Activated B cell treated with CpG ODN at 0.5 μM for 24 hours (primary cell): ENCODE results near the gene EXOG. TPM values are rescaled to one million over a fixed set of nuclear protein-coding genes. Genes with fewer than 3 reads are reported as not detected.

Experiments
- ATAC-seq: fragments of 200-7000 bp; cut with Tn5 transposase; one replicate; pipeline ENCODE4 v1.10.0; 2021; ENCODE audit warnings: low read depth, mild to moderate bottlenecking, moderate library complexity
- CTCF ChIA-PET: fragments of 350-600 bp; sonication (Branson Sonifier 250); formaldehyde crosslinking; loops from one replicate; lab custom pipeline; 2021; ENCODE audit warnings: antibody characterized with exemption; lab: Charles Lee
- POLR2A ChIA-PET: fragments of 350-600 bp; sonication (Branson Sonifier 250); formaldehyde crosslinking; loops from one replicate; lab custom pipeline; 2021; ENCODE audit warnings: antibody characterized with exemption; lab: Charles Lee
- DNase-seq: peaks from one replicate; pipeline ENCODE4 v3.0.0; 2022
- H3K27ac Mint-ChIP-seq: one replicate; pipeline ENCODE4 v1.8.0; 2020; ENCODE audit warnings: mixed read lengths
- H3K27me3 Mint-ChIP-seq: one replicate; pipeline ENCODE4 v1.8.0; 2021; ENCODE audit warnings: mixed read lengths
- H3K36me3 Mint-ChIP-seq: one replicate; pipeline ENCODE4 v1.8.0; 2021; ENCODE audit warnings: low read depth, mixed read lengths
- H3K4me1 Mint-ChIP-seq: one replicate; pipeline ENCODE4 v1.8.0; 2021; ENCODE audit warnings: mixed read lengths
- H3K4me3 Mint-ChIP-seq: one replicate; pipeline ENCODE4 v1.8.0; 2020; ENCODE audit warnings: mild to moderate bottlenecking, mixed read lengths
- H3K9me3 Mint-ChIP-seq: one replicate; pipeline ENCODE4 v1.8.0; 2020; ENCODE audit warnings: mixed read lengths
- CTCF ChIP-seq: fragments of 200-600 bp; IDR thresholded peaks from one replicate; pipeline ENCODE4 v1.8.0; 2022; ENCODE audit warnings: antibody characterized with exemption, mild to moderate bottlenecking
- intact Hi-C: fragments of 100-400 bp; cut with micrococcal nuclease; formaldehyde crosslinking; loops from one replicate; pipeline ENCODE4 v1.15.1; 2024
- total RNA-seq: library from RNA; stranded (reverse); gene quantifications from 2 replicates; pipeline ENCODE4 v1.2.3, GENCODE V29; 2022

Gene EXOG
- total RNA-seq, 1 donor from 2014 or later, result 32.3 TPM

- intact Hi-C loops, result no loop called here
- Mint-ChIP-seq H3K9me3 (no peaks in the 10 kb centered on the region), H3K27ac (no peak overlapping the region), H3K4me3 (no peak overlapping the region), H3K27me3 (no peaks in the 10 kb centered on the region), H3K4me1 (no peaks in the 10 kb centered on the region), H3K36me3 (peaks cover 2% of the 10 kb centered on the region)
- no peak for TF ChIP-seq CTCF
- ATAC-seq (no peak), DNase-seq (no peak)
- POLR2A ChIA-PET, result no interaction called here
- CTCF ChIA-PET, result interaction anchor here (1.3 to 3.0 kb wide), 2 partner anchors 131 to 504 kb away, joined by 4 to 8 read pairs; partner anchors contain the start of gene XYLB
These were observed 18.2 kb upstream of the EXOG start for GRCh38 chr3:38477839-38478450.

GRCh38 chr3:38478901-38479300 lies 17.2 kb upstream of the EXOG start:
- Mint-ChIP-seq H3K4me3 (no peak overlapping the region), H3K4me1 (no peaks in the 10 kb centered on the region), H3K27ac (no peak overlapping the region), H3K27me3 (no peaks in the 10 kb centered on the region), H3K36me3 (peaks cover 3% of the 10 kb centered on the region), H3K9me3 (no peaks in the 10 kb centered on the region)
- DNase-seq (no peak), ATAC-seq (no peak)
- no peak for TF ChIP-seq CTCF
- intact Hi-C loops, result no loop called here
- ChIA-PET CTCF (interaction anchor here (1.3 to 3.0 kb wide), 3 partner anchors 17 to 505 kb away, joined by 4 to 8 read pairs (median 5); partner anchors contain the start of genes EXOG and XYLB), POLR2A (no interaction called here)

GRCh38 chr3:38479431-38480092 lies 16.6 kb upstream of the EXOG start:
- peak; percentile 83 for TF ChIP-seq CTCF
- POLR2A ChIA-PET, result no interaction called here
- intact Hi-C loops, result loop anchor here (1.0 to 2.0 kb wide), 4 partner anchors 133 to 505 kb away; partner anchors contain the start of gene XYLB
- H3K27ac Mint-ChIP-seq, result no peak overlapping the region
- DNase-seq (no peak), ATAC-seq (peak; percentile 71)
- CTCF ChIA-PET, result interaction anchor here (0.8 to 3.5 kb wide), 9 partner anchors 13 to 624 kb away, joined by 3 to 13 read pairs (median 7); partner anchors contain the start of genes EXOG and XYLB
- no peaks in the 10 kb centered on the region for H3K27me3 Mint-ChIP-seq
- H3K9me3 Mint-ChIP-seq, result no peaks in the 10 kb centered on the region
- no peak overlapping the region for H3K4me3 Mint-ChIP-seq
- peaks cover 3% of the 10 kb centered on the region for H3K36me3 Mint-ChIP-seq
- no peaks in the 10 kb centered on the region for H3K4me1 Mint-ChIP-seq

- intact Hi-C loops, result loop anchor here (1.0 to 2.0 kb wide), 4 partner anchors 133 to 506 kb away; partner anchors contain the start of gene XYLB
- no peaks in the 10 kb centered on the region for H3K27me3 Mint-ChIP-seq
- H3K9me3 Mint-ChIP-seq, result no peaks in the 10 kb centered on the region
- ATAC-seq (no peak), DNase-seq (no peak)
- H3K27ac Mint-ChIP-seq, result no peak overlapping the region
- POLR2A ChIA-PET, result no interaction called here
- peaks cover 3% of the 10 kb centered on the region for H3K36me3 Mint-ChIP-seq
- peak; percentile 1 for TF ChIP-seq CTCF
- H3K4me1 Mint-ChIP-seq, result no peaks in the 10 kb centered on the region
- CTCF ChIA-PET, result interaction anchor here (0.7 to 3.5 kb wide), 11 partner anchors 13 to 624 kb away, joined by 3 to 13 read pairs (median 7); partner anchors contain the start of genes EXOG and XYLB
- no peak overlapping the region for H3K4me3 Mint-ChIP-seq
These were observed 16.1 kb upstream of the EXOG start for GRCh38 chr3:38480093-38480445.

GRCh38 chr3:38480930-38481329 lies 15.2 kb upstream of the EXOG start:
- CTCF ChIA-PET, result interaction anchor here (0.7 to 3.5 kb wide), 12 partner anchors 9 to 625 kb away, joined by 3 to 13 read pairs (median 7); partner anchors contain the start of genes EXOG and XYLB
- DNase-seq, result no peak
- no peaks in the 10 kb centered on the region for H3K4me1 Mint-ChIP-seq

More at GRCh38 chr3:38480930-38481329, 15.2 kb upstream of the EXOG start:
- POLR2A ChIA-PET, result no interaction called here
- ATAC-seq, result no peak
- Mint-ChIP-seq H3K9me3 (no peaks in the 10 kb centered on the region), H3K36me3 (peaks cover 3% of the 10 kb centered on the region), H3K4me3 (no peak overlapping the region), H3K27me3 (no peaks in the 10 kb centered on the region), H3K27ac (no peak overlapping the region)
- intact Hi-C loops, result loop anchor here (1.0 to 2.0 kb wide), 4 partner anchors 134 to 507 kb away; partner anchors contain the start of gene XYLB
- no peak for TF ChIP-seq CTCF
